NK-92 (cell line): ENCODE results near the gene HSPA1L.

Experiments
- DNase-seq: peaks from one replicate; lab custom pipeline; 2025; ENCODE audit not compliant: unreplicated experiment; lab: John Stamatoyannopoulos, UW

The HSPA1L gene

DNA sequence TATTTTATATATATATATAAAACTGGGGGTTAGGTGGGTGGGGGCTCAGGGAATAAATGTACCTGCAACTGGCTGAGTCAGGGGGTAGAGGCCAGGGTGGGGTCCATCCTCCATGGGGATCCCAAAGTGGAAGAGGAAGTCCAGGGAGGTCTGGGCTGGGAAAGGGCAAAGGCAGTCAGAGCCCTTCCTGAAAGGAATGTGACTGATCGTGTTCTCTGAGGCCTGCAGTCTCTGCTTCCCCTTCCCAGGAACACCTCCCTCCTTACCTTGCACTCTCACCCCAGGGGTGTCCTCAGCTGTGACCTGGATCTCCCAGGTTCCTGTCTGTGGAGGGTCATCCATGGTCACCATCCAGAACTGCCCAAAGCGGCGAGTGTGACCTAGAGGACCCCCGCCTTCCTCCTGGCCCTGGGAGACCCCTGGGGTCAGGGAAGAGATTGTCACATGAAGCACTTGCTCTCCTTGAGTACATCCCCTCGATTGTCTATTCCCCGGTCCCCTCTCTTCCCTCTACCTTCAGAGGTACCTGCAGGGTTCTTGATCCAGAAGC lies 47.9 kb downstream of the HSPA1L start:
- DNase-seq = no peak

- no peak for DNase-seq
Measured at GRCh38 chr6:31765910-31766794, 48.9 kb downstream of the HSPA1L start.

- DNase-seq = no peak
Measured at GRCh38 chr6:31765559-31765909, 49.5 kb downstream of the HSPA1L start.

- no peak for DNase-seq
Measured at GRCh38 chr6:31764198-31764597, 50.9 kb downstream of the HSPA1L start.

- no peak for DNase-seq
Measured at GRCh38 chr6:31763619-31763940, 51.5 kb downstream of the HSPA1L start.

DNA sequence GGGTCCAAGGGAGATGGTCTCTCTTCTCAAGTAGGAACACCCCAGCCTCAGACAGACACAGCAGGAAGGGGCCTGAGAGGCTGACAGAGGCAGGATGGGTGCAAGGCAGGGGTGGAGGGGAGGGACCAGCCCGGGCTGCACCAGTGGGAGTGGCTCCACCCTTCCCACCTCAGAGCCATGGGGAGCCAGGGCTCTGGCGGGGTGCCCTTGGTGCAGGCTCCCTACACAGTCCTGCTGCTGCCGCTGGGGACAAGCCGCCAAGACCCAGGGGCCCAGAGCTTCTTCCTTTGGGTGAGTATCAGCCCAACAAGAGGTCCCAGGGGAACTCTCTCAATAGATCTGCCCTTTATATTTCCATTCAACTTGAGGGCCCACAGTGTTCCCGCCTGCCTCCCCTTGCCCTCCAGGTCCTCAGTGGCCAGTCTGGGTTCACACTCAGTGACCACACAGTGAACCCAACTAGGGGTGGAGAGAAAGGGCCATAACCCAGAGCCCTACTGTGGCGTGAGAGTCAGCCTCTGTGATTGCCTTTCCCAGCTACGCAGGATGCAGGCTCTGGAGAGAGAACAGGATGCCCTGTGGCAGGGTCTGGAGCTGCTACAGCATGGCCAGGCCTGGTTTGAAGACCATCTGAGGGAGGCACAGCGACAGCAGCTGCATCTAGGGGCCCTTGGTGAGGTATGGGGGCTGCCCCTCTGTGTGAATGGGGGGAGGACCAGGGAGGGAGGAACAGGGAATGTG lies 52.0 kb downstream of the HSPA1L start:
- DNase-seq = no peak

- DNase-seq = no peak
Measured at GRCh38 chr6:31762356-31762755, 52.7 kb downstream of the HSPA1L start, which contains the start of gene SAPCD1. SAPCD1 (plus strand) TSS chr6:31762656; CDS start chr6:31763055, 399 bp downstream.

GRCh38 chr6:31761343-31761742 lies 53.7 kb downstream of the HSPA1L start:
- DNase-seq = no peak

DNA sequence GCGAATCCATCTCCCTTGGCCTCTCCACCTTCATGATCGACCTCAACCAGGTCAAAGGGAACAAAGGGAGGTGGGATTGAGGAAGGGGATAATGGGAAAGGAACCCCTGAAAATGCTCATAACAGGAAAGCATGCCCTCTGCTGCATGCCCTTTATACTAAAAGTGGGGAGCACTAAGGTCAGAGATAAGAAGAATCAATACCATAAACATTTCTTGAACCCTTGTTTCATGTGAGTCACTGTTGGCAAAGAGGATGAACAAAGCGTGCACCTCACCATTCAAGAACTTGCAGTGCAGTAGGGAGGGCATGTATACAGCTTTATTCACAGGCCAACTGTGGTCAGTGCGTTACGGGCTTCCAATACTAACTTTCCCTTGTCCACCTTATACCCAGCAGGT lies 54.3 kb downstream of the HSPA1L start:
- DNase-seq = no peak
